GM12878 (cell line): Measurements from ENCODE around the gene TMC8.

ENCODE experiments used
- ATF7 ChIP-seq: fragments of 450-650 bp; IDR thresholded peaks from 2 replicates; pipeline ENCODE4 v1.6.1; 2016; ENCODE audit warnings: low read depth, mild to moderate bottlenecking
- CTCF ChIP-seq, 3 experiments: IDR thresholded peaks in 2 of 3; conservative IDR thresholded peaks in 1 of 3; 2 replicates each; pipeline ENCODE4 v1.5.1; 2011; ENCODE audit warnings: low read depth in 3 of 3, low read length in 3 of 3, mild to moderate bottlenecking in 3 of 3, control low read depth in 2 of 3, moderate library complexity in 2 of 3, inconsistent platforms in 1 of 3, mixed read lengths in 1 of 3; ENCODE audit not compliant: control insufficient read depth in 2 of 3, insufficient read depth in 1 of 3; ENCODE audit errors: extremely low read depth in 1 of 3
- EP300 ChIP-seq, 2 experiments: fragments of 150-350 bp in 1 of 2; IDR thresholded peaks; 2 replicates each; pipeline ENCODE4 v1.6.1; 2011 to 2012; ENCODE audit warnings: low read depth in 2 of 2, low read length in 2 of 2, borderline replicate concordance in 1 of 2, improper control_type of control experiment in 1 of 2, inconsistent platforms in 1 of 2; ENCODE audit not compliant: control insufficient read depth in 1 of 2
- ESRRA ChIP-seq: IDR thresholded peaks from 2 replicates; pipeline ENCODE4 v1.6.1; 2012; ENCODE audit warnings: mild to moderate bottlenecking, low read length, improper control_type of control experiment
- EZH2 ChIP-seq: IDR thresholded peaks from 2 replicates; pipeline ENCODE4 v1.6.1; 2012; ENCODE audit warnings: low read depth, mild to moderate bottlenecking, control low read depth, inconsistent platforms, low read length, borderline replicate concordance; ENCODE audit not compliant: control insufficient read depth
- GABPA ChIP-seq: IDR thresholded peaks from 2 replicates; pipeline ENCODE4 v1.6.1; 2014; ENCODE audit warnings: antibody characterized with exemption, low read depth, mild to moderate bottlenecking, inconsistent platforms
- KDM1A ChIP-seq: fragments of 200-600 bp; sonication (generic); IDR thresholded peaks from 2 replicates; pipeline ENCODE4 v1.6.1; 2016; ENCODE audit warnings: borderline replicate concordance
- NBN ChIP-seq: fragments of 450-650 bp; IDR thresholded peaks from 2 replicates; pipeline ENCODE4 v1.6.1; 2016
- PBX3 ChIP-seq: IDR thresholded peaks from 2 replicates; pipeline ENCODE4 v1.6.1; 2011; ENCODE audit warnings: mild to moderate bottlenecking, low read depth, low read length, moderate library complexity; ENCODE audit not compliant: insufficient replicate concordance
- POLR2AphosphoS2 ChIP-seq: IDR thresholded peaks from 2 replicates; pipeline ENCODE4 v1.6.1; 2011; ENCODE audit warnings: low read depth, mild to moderate bottlenecking, low read length, improper control_type of control experiment, moderate library complexity
- RAD21 ChIP-seq: IDR thresholded peaks from 2 replicates; pipeline ENCODE4 v1.6.1; 2011; ENCODE audit warnings: mild to moderate bottlenecking, low read depth, low read length, moderate library complexity; ENCODE audit not compliant: insufficient read depth

DNA sequence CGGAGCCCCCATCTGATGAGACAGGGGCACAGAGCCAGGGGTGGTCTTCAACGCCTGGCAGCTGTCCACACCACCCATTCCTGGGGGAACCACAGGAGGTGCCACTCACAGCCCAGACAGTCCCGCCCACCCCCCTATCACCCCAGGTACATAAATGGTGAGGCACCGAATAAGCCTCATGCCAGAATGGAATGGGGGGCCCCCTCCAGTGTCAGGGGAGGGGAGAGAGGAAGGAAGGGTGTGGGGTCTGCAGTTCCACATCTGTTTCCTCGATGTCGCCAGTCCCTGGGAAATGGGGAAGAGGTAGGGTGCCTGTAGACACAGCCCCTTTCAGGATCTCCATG, 3.7 kb upstream of the TMC8 start:
- TF ChIP-seq CTCF (IDR thresholded peaks at IDR 0.05 in 2 of 3, conservative IDR thresholded peaks at IDR 0.05 in 1 of 3; ENCODE audit: control insufficient read depth in 2 of 3, extremely low read depth in 1 of 3, insufficient read depth in 1 of 3, low read depth in 3 of 3, low read length in 3 of 3) (no peak), POLR2AphosphoS2 (no peak), GABPA (no peak), ESRRA (no peak), EP300 (IDR thresholded peaks at IDR 0.05; ENCODE audit: borderline replicate concordance in 1 of 2, control insufficient read depth in 1 of 2, low read depth in 2 of 2, low read length in 2 of 2) (no peak), ATF7 (no peak), RAD21 (no peak), NBN (no peak), PBX3 (peak; percentile 40), EZH2 (no peak), KDM1A (no peak)
